GM19467 (cell line): ENCODE measurements around the gene BTG1.

ENCODE experiments used
- ATAC-seq: cut with Tn5 transposase; IDR thresholded peaks from one replicate; pipeline ENCODE4 v1.9.1; 2021; ENCODE audit warnings: mild to moderate bottlenecking, moderate library complexity; ENCODE audit not compliant: unreplicated experiment

The BTG1 gene

DNA sequence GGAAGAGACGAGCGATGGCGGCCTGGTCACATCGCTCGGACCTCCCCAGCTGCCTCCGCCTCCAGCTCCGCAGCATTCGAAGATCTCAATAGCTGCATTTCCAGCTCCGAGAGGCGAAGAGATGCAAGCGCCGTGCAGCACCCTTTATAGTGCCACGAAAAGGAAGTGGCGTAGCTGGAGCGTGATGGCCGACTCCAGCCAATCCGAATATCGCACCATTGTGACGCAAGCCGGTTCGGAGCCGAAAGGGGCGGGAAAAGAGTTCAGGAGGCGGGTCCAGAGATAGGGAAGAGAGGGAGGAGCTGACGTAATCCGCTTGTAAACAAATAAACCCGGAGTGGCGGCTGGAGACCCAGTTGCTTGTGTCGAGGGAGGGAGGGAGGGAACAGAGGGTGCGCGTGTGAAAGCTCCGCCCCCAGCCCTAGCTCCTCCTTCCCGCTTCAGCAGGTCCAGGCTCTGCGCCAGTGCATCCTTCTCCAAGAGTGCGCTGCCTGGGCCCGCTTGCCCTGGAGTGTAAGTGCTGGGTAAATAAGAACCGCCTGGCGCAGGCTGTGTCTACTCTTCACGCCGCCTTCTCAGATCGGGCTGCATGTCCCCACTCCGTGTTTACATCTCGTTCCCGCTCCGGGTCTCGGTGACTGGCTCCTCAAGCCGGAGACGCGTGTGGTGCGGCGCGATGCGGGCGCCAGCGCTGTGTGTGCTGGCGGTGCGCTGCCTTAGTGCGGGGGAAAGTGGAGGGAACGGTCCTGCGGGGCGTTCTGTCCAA is at the start of gene BTG1:
BTG1 (minus strand) TSS at position 116 of the 766 bp plus-strand sequence. CDS start 311 bp downstream, outside the sequence.
- peak; percentile 69 for ATAC-seq

DNA sequence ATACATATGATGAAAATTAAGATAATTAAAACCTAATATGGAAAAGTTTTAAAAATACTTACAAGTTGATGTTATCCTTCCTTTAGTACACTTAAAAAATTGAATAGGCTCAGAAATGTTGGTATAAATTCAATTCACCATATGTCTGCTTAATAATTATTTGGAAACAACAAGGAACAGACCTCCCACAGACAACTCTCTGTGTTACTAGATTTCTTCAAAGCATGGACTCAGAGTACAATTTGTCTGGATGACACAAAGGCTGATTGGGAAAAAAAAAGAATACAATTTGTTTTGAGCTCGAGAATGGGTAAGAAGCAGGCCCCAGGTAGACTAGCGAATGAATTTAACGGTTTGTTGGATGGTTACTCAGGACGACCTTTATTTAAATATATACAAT is 48.9 kb upstream of the BTG1 start:
- ATAC-seq, result no peak

GRCh38 chr12:92193846-92194245 is 48.2 kb upstream of the BTG1 start:
- ATAC-seq, result no peak

GRCh38 chr12:92193063-92193462 is 47.4 kb upstream of the BTG1 start:
- no peak for ATAC-seq

- no peak for ATAC-seq
Observed at GRCh38 chr12:92192360-92192759, 46.7 kb upstream of the BTG1 start.

GRCh38 chr12:92191061-92191460 is 45.4 kb upstream of the BTG1 start:
- ATAC-seq, result no peak

DNA sequence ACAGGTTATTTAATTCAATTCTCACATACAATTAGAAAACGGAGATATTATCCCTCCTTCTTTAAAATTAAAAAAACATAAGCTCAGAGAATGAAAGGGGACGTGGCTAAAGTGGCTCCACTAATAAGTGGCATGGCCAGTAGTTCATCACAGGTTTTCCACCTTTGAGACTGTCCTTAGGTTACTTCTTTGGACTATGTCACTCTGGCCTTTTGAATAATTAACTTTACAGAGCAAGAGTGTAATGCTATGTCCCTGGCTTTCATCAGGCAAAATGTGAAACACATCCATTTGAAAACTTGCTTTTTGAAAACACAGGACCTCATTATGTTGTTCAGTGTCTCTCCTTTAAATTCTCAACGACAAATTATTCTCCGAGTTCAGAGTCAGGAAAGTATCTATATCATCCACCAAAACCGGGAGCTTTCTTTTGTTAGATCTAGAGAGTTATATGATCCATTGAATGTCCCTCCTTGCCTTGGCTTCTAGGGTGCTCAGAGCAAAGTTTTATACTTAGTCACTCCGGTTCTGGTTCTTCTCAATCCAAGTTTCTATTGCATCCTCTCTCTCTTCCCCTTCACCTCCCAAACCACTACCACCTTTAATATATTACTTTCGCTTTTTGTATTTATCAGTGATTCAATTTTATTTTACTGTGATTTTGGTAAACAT is 43.0 kb upstream of the BTG1 start:
- no peak for ATAC-seq

DNA sequence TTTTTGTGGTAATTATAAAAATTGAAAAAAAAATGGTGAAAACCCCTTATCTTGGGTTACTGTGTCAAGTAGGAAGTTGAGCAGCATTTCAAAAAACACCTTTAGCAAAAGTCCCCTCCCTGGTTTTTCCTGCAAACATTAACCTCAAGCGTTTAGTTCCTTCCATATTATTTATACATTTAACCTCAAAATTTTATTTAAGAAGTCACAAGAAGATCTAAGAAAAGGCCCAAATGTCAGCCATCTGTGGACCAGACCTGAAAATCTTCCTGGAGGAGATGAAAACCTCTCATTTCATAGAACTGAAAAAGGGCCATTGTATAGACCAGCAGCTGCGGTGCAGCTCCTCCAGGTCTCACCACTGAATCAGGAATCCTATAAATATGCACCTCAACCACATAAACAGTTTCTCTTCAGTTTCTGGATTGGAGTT is 40.4 kb upstream of the BTG1 start:
- no peak for ATAC-seq

- ATAC-seq, result peak; percentile 58
Observed at GRCh38 chr12:92185052-92185451, 39.4 kb upstream of the BTG1 start.

DNA sequence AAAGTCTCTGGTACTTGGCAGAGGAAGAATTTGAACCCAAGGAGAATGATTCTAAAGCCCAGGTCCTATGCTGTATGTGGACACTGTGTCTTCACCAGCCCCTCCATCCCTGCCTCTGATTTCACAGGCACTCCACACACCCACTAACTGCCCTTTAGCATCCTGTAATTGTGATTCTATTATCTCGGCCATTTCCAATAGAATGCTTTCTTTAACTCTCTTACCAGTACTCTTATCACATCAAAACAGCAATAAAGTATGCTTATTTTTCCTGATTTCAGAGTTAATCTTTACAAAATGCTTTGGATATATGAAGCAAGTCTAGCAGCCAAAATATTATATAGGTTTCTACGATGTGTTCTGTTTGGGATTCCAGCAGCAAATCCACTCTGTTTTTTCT is 37.9 kb upstream of the BTG1 start:
- ATAC-seq, result no peak

DNA sequence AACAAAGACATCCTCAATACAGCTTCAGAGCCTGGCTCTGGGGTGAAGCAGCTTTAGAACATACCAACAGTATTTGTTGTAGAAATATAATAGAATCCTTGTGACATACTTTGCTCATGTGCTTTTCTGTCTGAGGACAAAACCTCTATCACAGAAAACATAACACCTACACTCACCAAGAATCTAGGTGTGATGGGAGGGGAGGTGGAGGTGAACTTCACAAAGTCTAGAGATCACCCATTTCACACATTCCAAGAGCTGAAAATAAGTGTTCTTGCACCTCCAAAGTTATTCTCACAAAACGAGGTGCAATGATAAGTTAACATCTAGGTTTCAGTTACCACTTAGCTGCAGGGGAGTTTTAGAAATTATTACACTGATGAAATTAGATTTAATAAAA is 32.7 kb upstream of the BTG1 start:
- no peak for ATAC-seq

GRCh38 chr12:92176646-92177045 is 31.0 kb upstream of the BTG1 start:
- no peak for ATAC-seq

- ATAC-seq, result no peak
Observed at GRCh38 chr12:92175961-92176360, 30.3 kb upstream of the BTG1 start.

DNA sequence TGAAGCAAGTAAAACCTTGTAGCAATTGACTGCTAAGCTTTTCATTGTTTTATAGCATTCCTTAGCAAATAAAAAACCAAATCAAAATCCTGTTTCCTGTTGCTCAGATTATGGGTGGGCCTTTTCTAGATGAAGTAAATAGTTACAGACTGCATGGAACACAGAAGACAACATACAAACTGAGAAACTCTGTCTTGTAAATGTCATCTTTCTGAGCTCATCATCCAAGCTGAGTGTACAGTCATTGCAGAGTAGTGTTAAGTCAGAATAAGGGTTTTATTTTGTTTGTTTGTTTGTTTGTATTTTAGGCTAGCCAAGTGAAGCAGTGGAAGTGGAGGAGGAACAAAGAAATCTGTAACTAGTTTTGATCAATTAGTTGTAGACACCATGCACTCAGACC is 24.4 kb upstream of the BTG1 start:
- ATAC-seq, result no peak

- no peak for ATAC-seq
Observed at GRCh38 chr12:92167075-92167474, 21.4 kb upstream of the BTG1 start.

- no peak for ATAC-seq
Observed at GRCh38 chr12:92164712-92165111, 19.1 kb upstream of the BTG1 start.

- no peak for ATAC-seq
Observed at GRCh38 chr12:92162079-92162478, 16.4 kb upstream of the BTG1 start.

DNA sequence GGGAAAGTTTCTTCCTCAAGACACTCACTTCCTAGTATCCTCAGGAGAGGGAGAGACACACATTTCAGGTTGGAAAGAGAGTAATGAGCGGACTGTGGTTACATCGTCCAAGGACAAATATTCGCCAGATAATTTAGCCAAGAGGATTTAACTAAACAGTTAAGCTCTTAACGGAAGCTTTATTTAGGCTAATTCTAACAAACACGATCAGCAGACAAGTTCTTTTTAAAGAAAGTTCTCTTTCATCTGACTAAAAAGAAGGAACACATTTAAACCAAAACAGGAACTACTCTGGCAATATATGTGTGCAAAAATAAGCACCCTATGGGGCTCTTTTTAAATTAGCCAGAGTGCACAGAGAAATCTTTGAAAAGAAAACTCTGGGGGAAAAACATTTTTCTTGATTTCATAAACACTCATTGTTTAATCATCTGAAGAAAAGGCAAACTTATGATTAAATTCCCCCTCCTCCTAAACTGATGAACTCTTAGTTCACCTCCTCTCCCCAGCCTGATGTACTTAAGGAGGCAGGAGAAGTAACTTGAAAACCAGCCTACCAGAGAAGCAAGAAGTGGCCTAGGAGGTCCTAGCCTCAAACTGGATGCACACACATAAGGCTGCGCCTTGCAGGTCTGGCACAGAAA is 13.3 kb upstream of the BTG1 start:
- peak; percentile 48 for ATAC-seq

- no peak for ATAC-seq
Observed at GRCh38 chr12:92156704-92157395, 11.2 kb upstream of the BTG1 start.

DNA sequence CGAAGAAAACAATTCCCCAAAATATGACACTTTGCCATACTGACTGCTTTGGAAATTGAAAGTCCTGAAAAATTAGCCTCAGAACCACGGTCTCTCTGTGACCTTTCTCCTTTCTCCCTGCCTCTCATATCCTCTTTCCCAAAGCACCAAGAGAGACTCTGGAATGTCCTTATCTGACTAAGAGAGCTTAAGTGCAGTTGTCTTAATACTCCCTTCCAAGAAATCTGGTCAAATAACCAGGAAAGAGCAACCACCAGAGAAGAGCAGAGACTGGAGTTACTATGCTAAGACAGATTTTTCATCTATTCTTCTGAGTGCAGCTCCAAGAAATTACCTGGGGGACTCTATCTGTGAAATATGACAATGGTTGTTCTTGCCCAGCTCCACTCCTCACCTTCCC is 10.5 kb upstream of the BTG1 start:
- ATAC-seq, result no peak

DNA sequence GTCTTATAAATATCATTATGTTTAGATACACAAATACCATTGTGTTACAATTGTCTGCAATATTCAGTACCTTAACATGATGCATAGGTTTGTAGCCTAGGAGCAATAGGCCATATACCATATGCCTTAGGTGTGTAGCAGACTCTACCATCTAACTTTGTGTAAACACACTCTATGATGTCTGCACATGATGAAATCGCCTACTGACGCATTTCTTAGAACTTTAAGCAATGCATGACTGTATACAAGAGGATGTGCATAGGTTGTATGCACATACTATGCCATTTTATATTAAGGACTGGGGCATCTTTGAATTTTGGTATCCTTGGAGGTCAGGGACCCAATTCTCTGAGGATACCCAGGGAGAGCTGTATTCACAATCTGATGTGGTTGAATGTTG is 10.1 kb upstream of the BTG1 start:
- no peak for ATAC-seq
